HG03571 (cell line): ENCODE data around the gene BCAT1.
A peak's percentile ranks its signal among the peaks of the same experiment; 100 is the strongest.

ENCODE experiments used
- ATAC-seq: cut with Tn5 transposase; IDR thresholded peaks from one replicate; pipeline ENCODE4 v1.9.1; 2021; ENCODE audit not compliant: unreplicated experiment

The BCAT1 gene

DNA sequence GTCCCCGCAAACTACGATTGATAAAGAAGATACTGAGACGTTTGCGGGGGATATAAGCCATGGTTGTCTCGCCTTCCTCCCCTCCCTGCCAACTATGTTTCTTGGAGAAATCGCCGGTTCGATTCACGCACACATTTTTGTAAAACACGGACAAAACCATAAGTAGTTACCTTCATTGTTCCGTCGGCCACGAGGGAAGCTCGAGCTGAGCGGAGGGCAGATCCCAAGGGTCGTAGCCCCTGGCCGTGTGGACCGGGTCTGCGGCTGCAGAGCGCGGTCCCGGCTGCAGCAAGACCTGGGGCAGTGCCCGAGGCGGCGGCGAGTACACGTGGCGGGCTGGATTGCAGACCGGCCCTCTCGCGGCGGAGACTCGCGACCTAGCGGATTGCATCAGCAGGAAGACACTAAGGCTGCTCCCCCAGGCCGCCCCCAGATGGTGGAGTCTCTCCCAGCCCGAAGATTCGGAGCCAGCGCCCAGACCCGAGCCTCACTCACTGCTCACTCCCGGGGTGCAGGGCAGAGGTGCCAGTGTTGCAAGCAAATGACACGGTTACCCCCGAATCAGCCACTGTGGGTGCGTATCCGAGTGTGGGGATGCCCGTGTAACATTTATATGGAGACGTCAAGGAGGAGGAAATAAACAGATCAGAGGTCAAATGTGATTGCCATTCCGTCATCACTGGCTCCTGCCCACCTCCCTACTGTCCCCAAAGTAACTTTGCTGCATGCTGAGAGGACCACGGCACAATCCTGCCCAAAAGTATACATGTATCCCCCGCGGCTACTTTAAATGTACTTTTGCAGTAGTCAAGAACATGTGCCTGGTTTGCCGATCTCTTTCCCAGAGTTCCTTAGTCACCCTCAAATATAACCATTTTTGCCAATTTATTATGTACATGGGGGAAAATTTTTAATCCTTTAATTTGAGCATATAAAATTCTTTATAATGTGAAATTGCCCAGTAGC lies at the start of gene BCAT1:
TSS of gene BCAT1 (minus strand) at position 345 of the 966 bp plus-strand sequence. CDS start at position 176, 169 bp downstream.
- ATAC-seq, result peak; percentile 36

GRCh38 chr12:24997970-24998582 lies 49.2 kb upstream of the BCAT1 start:
- ATAC-seq, result peak; percentile 69

- peak; percentile 1 for ATAC-seq
These were observed 48.6 kb upstream of the BCAT1 start for GRCh38 chr12:24997496-24997895.

DNA sequence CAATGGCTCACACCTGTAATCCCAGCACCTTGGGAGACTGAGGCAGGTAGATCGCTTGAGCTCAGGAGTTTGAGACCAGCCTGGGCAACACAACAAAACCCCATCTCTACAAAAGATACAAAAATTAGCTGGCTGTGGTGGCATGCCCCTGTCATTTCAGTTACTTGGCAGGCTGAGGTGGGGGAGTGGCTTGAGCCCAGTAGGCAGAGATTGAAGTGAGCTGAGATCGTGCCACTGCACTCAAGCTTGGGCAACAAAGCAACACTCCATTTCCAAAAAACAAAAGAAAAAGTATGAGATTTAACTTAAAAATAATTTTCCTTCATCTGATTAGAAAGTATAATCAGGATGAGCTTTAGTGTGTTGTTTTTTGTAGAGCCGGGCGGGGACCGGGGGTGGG lies 47.9 kb upstream of the BCAT1 start:
- ATAC-seq, result no peak

- ATAC-seq, result no peak
These were observed 47.3 kb upstream of the BCAT1 start for GRCh38 chr12:24996102-24996797.

DNA sequence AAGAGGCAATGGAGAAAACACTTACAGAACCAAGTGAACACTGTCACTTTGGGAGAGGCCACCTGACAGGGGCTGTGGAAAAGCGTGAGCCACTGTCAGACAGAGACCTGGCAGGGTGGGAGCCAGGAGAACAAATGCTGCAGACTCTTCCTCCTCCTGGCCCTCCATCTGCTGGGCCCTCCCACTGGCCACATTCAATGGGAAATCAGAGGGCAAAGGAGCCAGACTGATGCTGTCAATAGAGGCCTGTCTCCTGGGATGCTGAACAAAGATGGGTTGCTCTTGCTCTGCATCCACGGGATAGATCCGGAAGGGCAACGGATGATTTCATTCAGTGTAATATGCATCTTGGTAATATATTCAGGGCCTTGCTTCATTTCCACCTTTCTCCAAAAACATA lies 44.9 kb upstream of the BCAT1 start:
- ATAC-seq, result no peak

GRCh38 chr12:24991209-24992049 lies 42.5 kb upstream of the BCAT1 start:
- ATAC-seq, result peak; percentile 59

- ATAC-seq, result no peak
These were observed 40.3 kb upstream of the BCAT1 start for GRCh38 chr12:24989216-24989615.

DNA sequence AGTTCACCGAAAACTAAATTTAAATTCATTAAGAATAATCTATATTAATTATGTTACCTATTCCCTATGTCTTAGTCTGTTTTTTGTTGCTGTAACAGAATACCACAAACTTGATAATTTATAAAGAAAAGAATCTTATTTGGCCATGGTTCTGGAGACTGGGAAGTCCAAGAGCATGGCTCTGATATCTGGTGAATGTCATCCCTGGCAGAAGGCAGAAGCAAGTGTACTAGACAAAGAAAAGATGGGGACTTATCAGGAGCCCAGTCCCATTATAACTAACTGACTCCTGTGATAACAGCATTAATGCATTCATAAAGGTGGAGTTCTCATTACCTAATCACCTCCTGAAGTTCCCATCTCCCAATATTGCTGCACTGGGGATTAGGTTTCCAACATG lies 33.3 kb upstream of the BCAT1 start:
- ATAC-seq, result no peak

DNA sequence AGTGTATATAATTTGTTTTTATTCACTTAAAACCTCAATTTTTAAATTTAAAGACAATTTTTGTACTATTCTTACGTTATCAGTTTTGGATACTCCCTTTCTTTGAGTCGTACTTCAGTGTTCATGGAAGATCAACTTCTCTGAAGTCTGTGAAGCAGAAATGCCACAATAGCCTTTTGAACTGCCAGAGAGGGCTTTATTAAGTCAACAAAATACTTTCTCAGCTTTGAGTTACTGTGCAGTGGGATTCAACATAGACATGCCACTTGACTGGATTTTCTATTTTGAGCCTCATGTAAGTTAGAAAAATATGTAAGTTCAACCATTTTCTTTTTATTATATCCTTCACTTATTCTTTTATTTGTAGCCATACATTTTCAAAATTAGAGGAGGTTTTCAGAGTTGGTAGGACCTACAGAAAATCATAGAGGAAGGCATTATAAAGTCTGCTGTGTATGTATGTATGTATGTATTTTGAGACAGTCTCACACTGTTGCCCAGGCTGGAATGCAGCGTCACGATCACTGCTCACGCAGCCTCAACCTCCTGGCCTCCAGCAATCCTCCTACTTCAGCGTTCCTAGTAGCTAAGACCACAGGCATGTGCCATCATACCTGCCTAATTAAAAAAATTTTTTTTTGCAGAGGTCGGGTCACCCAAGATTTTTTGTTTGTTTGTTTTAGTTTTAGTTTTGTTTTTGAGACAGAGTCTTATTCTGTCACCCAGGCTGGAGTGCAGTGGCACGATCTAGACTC lies 31.3 kb upstream of the BCAT1 start:
- no peak for ATAC-seq

DNA sequence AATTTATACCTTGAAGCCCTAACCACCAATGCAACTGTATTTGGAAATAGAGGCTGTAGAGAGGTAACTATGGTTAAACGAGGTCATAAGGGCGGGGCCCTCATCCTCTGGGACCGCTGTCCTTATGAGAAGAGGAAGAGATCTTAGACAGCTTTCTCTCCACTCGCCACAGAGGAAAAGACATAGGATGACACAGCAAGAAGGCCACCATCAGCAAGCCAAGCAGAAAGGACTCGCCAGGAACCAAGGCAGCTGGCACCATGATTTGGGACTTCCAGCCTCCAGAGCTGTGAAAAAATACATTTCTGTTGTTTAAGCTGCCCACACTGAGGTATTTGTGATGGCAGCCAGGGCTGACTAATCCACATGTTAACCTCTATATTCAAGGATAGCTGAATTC lies 30.4 kb upstream of the BCAT1 start:
- no peak for ATAC-seq

- no peak for ATAC-seq
These were observed 28.8 kb upstream of the BCAT1 start for GRCh38 chr12:24977711-24978110.

DNA sequence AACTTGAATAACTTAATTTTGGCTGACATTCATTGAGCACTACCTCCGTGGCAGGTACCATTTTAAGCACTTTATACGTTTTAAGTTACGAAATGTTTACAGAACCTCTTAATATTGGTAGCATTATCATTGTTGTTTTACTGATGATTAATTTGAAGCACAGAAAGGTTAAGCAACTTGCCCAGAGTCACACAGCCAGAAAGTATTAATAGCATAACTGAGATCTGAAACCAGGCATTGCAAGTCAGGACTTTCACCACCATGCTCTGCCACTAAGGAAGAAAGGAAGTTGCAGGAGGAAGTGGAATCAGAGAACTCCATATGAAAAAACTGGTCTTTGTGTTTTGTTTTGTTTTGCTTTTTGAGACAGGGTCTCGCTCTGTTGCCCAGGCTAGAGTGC lies 28.2 kb upstream of the BCAT1 start:
- ATAC-seq, result no peak

- ATAC-seq, result no peak
These were observed 26.5 kb upstream of the BCAT1 start for GRCh38 chr12:24975425-24975824.

DNA sequence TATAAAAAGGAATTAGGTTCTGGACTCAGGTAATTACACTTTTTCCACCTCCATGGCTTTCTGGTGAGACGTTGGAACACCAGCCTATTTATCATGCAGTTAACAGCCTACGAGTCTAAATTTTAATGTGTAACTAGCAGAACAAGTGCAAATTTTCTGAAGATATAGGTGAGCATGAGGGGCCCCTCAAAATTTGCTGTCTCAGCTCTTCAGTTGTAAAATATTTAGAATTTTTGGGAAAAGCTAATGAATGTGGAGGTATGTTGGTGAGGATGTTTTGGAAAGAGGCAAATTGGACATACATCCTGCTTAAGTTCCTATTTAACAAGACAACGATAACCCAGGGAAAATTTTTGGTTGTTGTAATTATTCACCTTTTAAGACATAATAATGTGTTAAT lies 25.3 kb upstream of the BCAT1 start:
- no peak for ATAC-seq

GRCh38 chr12:24972078-24972477 lies 23.2 kb upstream of the BCAT1 start:
- ATAC-seq, result no peak

DNA sequence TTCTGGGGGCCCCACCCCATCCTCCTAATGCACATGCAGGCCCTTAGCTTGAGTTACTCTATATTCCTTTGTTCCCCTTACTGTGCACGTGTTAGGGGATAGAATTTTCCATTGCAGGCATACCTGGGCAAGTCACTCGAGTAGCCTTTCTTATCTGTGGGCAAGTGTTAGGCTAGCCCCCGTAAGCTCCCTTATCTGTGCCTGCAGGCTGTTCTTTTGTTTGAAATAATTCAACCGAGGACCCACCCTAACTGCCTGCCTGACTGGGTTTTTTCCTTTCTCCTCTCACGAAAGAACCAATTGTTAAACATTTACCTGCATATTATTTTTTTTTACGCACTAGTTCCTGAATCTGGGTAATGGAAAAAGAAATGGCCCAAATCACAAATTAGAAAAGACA lies 21.3 kb upstream of the BCAT1 start:
- no peak for ATAC-seq

GRCh38 chr12:24966951-24967564 lies 18.2 kb upstream of the BCAT1 start:
- no peak for ATAC-seq

DNA sequence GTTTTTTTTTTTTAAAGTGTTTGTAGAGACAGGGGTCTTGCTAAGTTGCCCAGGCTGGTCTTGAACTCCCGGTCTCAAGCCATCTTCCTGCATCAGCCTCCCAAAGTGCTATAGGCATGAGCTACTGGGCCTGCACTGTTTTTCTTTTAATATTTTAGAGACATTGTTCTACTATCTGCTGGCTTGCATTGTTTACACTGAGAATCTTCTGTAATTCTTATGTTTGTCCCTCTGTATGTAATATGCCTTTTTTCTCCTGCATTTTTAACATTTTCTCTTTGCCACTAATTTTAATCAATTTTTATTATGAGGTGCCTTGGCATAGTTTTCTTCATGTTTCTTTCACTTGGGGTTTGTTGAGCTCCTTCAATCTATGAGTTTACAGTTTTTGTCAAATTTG lies 15.4 kb upstream of the BCAT1 start:
- ATAC-seq, result no peak
